Activated T-helper 2 cell treated with anti-CD3 and anti-CD28 coated beads, Interferon-gamma antibody, Interleukin-2, Interleukin-4, amounts not matched to agents 10 μg/mL and 5 μg/mL and 100 μg/mL, durations not matched to agents 14 hours and 24 hours and 36 hours (primary cell): Measurements from ENCODE around the gene PADI2. TPM values are rescaled to one million over a fixed set of nuclear protein-coding genes. Genes with fewer than 3 reads are reported as not detected.

Source experiments
- DNase-seq: peaks from one replicate; pipeline ENCODE4 v3.0.0; 2021; ENCODE audit warnings: low spot score
- H3K27ac Mint-ChIP-seq: one replicate; pipeline ENCODE4 v1.8.0; 2021; ENCODE audit warnings: mixed read lengths
- H3K27me3 Mint-ChIP-seq: one replicate; pipeline ENCODE4 v1.8.0; 2021; ENCODE audit warnings: low read depth, mixed read lengths
- H3K36me3 Mint-ChIP-seq: one replicate; pipeline ENCODE4 v1.8.0; 2021; ENCODE audit warnings: low read depth, mixed read lengths
- H3K4me1 Mint-ChIP-seq: one replicate; pipeline ENCODE4 v1.8.0; 2021; ENCODE audit warnings: low read depth, mixed read lengths
- H3K4me3 Mint-ChIP-seq: one replicate; pipeline ENCODE4 v1.8.0; 2021; ENCODE audit warnings: low read depth, mild to moderate bottlenecking, moderate library complexity, mixed read lengths
- H3K9me3 Mint-ChIP-seq: one replicate; pipeline ENCODE4 v1.8.0; 2021; ENCODE audit warnings: mixed read lengths
- intact Hi-C: fragments of 100-400 bp; cut with micrococcal nuclease; formaldehyde crosslinking; loops from one replicate; pipeline ENCODE4 v1.15.1; 2023
- total RNA-seq: library from RNA; stranded (reverse); gene quantifications from 2 replicates; pipeline ENCODE4 v1.2.3, GENCODE V29; 2022

Gene PADI2
- total RNA-seq, 1 donor from 2014 or later = 0.14 TPM

DNA sequence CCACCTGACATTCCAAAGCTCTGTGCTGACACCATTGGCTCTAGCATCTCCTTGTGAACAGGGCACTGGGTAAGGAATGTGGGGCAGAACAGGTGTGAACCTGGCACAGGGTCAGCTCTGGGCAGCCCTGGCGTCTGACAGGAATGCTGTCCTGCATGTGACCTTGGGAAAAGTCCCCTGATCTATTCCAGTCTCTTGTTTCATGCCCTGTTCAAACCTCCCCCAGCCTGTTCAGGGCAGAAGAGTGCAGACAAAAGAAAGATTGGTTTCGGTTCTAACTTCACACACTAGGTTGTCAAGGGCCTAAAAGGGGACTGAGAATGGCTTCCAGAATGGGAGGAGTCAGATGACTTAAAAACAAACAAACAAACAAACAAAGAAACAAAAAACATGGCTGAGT is 37.8 kb downstream of the PADI2 start:
- H3K4me1 Mint-ChIP-seq = no peaks in the 10 kb centered on the region
- no peak overlapping the region for H3K27ac Mint-ChIP-seq
- no peak overlapping the region for H3K4me3 Mint-ChIP-seq
- no peak for DNase-seq
- H3K36me3 Mint-ChIP-seq = no peaks in the 10 kb centered on the region
- H3K9me3 Mint-ChIP-seq = no peaks in the 10 kb centered on the region
- intact Hi-C loops = no loop called here
- H3K27me3 Mint-ChIP-seq = no peaks in the 10 kb centered on the region

DNA sequence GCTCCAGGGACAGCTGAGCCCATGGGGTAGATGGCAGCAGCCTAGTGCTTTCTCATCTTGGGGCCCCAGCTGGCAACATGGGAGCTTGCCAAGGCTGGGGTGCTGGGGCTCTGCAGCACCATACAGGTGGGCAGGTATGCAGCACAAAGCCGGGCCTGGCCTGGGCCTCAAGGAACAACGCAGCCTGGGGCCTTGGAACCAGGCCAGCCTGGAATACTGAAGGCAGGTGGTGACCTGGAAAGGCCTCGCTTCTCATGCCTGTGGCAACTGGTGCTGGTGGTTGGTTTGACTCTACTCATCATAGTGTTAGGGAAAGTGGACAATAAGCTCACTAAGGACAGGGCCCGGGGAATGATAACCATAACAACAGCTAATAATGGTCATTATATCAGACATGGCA is 38.4 kb downstream of the PADI2 start:
- intact Hi-C loops = no loop called here
- H3K27ac Mint-ChIP-seq = no peak overlapping the region
- no peak for DNase-seq
- no peaks in the 10 kb centered on the region for H3K27me3 Mint-ChIP-seq
- H3K9me3 Mint-ChIP-seq = no peaks in the 10 kb centered on the region
- no peaks in the 10 kb centered on the region for H3K36me3 Mint-ChIP-seq
- H3K4me1 Mint-ChIP-seq = no peaks in the 10 kb centered on the region
- H3K4me3 Mint-ChIP-seq = no peak overlapping the region

DNA sequence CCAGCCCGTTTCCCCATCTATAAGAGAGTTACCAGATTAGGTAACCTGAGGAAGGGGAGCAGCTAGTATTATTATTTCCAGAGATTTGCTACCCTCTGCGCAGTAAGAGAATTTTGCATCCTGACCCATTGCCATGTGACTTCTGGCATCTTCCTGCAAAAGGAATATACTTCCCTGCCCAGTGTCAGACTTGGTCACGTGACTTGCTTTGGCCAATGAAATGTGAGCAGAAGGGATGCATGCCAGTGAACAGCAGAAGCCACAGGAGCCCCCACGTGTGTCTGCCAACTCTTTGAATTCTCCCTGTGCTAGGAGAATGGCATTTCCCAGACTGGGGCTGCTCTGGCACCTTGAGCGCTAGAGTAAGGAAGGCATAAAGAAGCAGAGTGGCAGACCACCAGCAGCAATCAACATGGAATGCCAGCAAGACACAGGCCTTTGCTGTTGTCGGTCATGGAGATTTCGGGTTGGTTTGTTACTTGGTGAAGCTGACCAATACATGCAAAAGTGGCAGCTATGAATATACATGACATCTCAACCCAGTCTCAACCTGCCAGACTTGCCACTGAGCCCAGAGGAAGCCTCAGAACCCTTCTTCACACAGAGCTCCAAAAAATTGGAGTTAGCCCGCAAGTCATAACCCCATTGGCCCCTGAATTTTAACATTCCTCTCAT is 39.0 kb downstream of the PADI2 start:
- H3K4me3 Mint-ChIP-seq = no peak overlapping the region
- no peaks in the 10 kb centered on the region for H3K36me3 Mint-ChIP-seq
- no peaks in the 10 kb centered on the region for H3K9me3 Mint-ChIP-seq
- H3K27ac Mint-ChIP-seq = no peak overlapping the region
- intact Hi-C loops = no loop called here
- H3K4me1 Mint-ChIP-seq = peaks cover 1% of the 10 kb centered on the region
- no peak for DNase-seq
- H3K27me3 Mint-ChIP-seq = no peaks in the 10 kb centered on the region

DNA sequence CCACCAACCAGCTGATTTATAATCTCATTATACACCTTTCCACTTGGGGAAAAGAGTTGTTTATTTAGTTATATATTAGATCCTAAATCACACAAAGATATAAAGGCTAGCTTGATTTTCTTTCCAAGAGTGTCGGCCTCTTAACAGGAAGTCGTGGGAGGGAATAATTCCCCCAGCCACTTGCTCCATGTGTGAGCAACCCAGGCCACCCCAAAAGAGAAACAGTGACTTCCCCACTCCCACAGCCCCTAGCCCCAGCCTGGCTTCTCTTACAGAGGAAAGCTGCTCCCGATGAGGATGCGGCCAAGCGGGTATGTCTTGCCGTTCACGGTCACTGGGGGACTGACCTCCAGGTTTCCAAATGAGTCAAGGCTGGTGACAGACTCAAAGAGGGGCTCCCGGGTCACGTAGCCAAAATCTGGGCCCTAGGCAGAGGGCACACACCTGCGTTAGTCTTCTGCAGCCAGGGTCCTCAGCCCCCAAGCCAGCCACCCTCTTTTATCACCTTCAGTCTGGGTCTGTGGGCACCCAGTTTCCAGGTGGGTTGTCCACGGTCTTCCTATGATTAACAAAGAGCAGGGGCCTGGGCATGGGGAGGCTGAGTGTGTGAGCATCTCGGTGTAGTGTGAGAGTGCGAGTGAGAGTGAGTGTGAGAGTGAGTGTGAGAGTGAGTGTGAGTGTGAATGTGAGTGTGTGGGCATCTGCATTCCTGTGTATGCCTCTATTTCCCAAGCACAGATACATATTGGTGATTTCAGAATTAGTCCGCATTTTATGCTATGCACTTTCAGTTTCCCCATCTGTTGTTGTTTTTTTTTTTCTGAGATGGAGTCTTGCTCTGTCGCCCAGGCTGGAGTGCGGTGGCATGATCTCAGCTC is 40.0 kb downstream of the PADI2 start:
- Mint-ChIP-seq H3K9me3 (no peaks in the 10 kb centered on the region), H3K36me3 (no peaks in the 10 kb centered on the region), H3K4me1 (peaks cover 1% of the 10 kb centered on the region), H3K4me3 (no peak overlapping the region), H3K27me3 (no peaks in the 10 kb centered on the region), H3K27ac (no peak overlapping the region)
- intact Hi-C loops = no loop called here
- DNase-seq = no peak

DNA sequence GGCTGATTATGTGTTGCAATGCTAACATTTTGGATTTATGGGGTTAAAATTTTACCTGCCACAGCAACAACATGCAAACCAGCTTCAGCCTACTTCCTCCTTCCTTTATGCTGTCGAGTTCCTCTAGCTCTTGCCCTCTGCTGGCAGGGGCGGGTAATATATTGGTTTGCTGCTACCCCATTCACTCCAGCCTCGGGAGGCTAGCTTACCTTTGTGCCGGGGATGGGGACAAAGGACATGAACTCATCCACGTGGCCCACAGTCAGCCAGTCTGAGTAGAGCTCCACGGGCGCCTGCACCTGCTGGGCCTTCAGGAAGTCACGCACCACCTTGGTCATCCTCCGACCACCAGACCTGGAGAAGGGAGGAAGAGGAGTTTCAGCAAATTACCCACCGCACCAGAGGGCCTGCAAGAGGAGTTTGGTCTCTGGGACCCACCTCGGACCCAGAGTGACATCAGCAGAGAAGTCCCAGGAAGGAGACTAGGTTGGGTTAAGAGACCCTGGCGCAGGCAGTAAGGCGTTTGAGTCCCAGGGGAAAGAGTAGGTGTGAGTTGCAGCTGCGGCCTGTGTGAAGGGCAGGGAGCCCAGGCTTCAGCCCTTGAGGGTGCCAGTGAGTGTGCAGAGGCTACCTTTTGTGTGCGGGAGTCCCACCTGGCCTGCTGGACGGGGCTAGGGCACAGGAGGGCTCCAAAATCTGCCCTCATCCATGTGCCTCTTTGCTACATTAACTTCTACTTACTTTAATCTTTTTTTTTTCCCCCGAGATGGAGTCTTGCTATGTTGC is 43.6 kb downstream of the PADI2 start:
- Mint-ChIP-seq H3K27ac (no peak overlapping the region), H3K4me3 (no peak overlapping the region), H3K27me3 (no peaks in the 10 kb centered on the region), H3K36me3 (no peaks in the 10 kb centered on the region), H3K9me3 (no peaks in the 10 kb centered on the region), H3K4me1 (peaks cover 1% of the 10 kb centered on the region)
- no peak for DNase-seq
- intact Hi-C loops = no loop called here

DNA sequence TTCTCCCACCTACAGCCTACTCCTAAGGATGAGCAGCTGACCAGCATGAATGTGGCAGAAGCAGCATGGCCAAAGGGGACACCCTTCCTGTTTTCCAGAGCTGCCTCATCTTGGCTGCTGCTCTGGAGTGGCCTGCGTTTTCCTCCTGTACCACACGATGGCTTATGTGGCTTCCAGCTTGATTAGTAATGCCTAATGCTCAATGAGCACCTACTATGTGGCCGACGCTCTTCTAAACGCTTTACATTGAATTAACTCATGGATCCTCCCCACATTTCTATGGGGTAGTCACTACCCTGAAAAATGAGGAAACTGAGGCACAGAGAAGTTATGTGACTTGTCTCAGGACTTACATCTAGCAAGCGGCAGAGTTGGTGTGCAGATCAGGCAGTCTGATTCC is 47.5 kb downstream of the PADI2 start:
- H3K4me3 Mint-ChIP-seq = no peak overlapping the region
- H3K9me3 Mint-ChIP-seq = no peaks in the 10 kb centered on the region
- no peaks in the 10 kb centered on the region for H3K36me3 Mint-ChIP-seq
- intact Hi-C loops = no loop called here
- H3K27me3 Mint-ChIP-seq = no peaks in the 10 kb centered on the region
- no peak overlapping the region for H3K27ac Mint-ChIP-seq
- no peak for DNase-seq
- peaks cover 1% of the 10 kb centered on the region for H3K4me1 Mint-ChIP-seq

DNA sequence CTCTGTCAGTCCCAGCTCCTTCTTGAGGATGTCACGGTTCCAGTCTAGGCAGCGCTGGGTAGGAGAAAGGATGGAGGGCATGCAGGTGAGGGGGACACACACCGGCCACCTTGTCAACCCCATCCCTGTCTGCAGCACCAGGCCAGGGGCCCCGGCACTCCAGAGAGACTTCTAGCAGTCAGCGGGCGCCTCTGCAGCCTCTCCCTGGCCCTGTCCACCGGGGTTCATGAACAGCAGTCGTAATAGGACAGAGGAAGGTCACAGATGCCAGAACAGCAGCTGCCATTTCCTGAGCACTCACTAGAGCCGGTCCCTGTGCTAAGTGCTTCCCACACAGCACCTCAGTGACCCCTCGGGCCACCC is 49.1 kb downstream of the PADI2 start:
- H3K36me3 Mint-ChIP-seq = no peaks in the 10 kb centered on the region
- DNase-seq = no peak
- H3K4me1 Mint-ChIP-seq = no peaks in the 10 kb centered on the region
- H3K27me3 Mint-ChIP-seq = no peaks in the 10 kb centered on the region
- H3K27ac Mint-ChIP-seq = no peak overlapping the region
- intact Hi-C loops = no loop called here
- no peaks in the 10 kb centered on the region for H3K9me3 Mint-ChIP-seq
- H3K4me3 Mint-ChIP-seq = no peak overlapping the region

DNA sequence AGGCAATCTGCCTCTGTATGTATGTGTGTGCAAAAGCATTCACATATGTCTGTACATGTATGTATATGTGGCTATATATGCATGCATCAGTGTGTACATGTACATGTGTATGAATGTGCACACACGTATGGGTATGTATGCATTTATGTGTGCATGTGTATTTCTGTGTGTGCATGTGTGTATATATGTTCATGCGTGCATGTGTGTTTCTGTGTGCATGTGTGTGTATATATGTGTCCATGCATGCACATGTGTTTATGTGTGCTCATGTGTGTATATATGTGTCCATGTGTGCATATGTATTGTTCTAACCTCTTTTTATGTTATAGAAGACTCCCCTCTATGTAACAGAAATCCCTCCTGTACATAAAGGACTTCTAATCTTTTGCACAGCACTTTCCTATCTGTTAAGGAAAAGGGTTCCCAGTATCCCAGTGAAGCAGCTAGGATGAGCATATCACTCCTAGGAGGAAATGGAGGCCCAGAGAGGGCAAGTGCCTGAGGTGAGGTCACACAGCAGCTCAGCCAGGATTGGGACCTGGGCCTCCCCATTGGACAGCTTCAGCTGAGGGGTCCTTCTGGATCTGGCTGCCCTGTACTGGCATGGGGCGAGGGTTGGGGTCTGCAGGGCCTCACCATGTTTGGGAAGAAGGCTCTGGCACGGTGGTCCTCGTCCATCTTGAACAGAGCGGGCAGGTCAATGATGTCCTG is 49.6 kb downstream of the PADI2 start:
- DNase-seq = no peak
- Mint-ChIP-seq H3K4me3 (no peak overlapping the region), H3K9me3 (no peaks in the 10 kb centered on the region), H3K36me3 (no peaks in the 10 kb centered on the region), H3K27ac (no peak overlapping the region), H3K4me1 (no peaks in the 10 kb centered on the region), H3K27me3 (no peaks in the 10 kb centered on the region)
- intact Hi-C loops = no loop called here

DNA sequence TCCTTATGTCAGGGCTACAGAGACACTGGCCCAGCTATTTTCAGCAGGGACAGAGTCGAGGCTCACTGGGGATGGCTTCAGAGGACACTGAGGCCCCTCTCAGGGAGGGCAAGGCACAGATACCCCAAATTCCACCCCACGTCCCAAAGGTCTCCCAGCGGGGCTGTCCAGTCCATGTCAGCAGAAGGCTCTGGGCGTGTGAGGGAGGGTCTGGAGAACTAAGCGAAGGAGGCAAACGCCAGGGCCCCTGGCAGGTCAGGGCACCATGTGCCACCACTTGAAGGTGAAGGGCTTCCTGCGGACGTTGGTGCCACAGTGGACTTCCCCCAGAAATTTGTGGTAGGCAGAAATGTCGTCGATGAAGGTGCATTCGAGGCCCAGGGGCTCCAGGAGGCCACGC is 50.5 kb downstream of the PADI2 start:
- intact Hi-C loops = no loop called here
- H3K4me1 Mint-ChIP-seq = no peaks in the 10 kb centered on the region
- H3K4me3 Mint-ChIP-seq = no peak overlapping the region
- H3K27ac Mint-ChIP-seq = no peak overlapping the region
- no peaks in the 10 kb centered on the region for H3K27me3 Mint-ChIP-seq
- H3K36me3 Mint-ChIP-seq = no peaks in the 10 kb centered on the region
- H3K9me3 Mint-ChIP-seq = no peaks in the 10 kb centered on the region
- no peak for DNase-seq

DNA sequence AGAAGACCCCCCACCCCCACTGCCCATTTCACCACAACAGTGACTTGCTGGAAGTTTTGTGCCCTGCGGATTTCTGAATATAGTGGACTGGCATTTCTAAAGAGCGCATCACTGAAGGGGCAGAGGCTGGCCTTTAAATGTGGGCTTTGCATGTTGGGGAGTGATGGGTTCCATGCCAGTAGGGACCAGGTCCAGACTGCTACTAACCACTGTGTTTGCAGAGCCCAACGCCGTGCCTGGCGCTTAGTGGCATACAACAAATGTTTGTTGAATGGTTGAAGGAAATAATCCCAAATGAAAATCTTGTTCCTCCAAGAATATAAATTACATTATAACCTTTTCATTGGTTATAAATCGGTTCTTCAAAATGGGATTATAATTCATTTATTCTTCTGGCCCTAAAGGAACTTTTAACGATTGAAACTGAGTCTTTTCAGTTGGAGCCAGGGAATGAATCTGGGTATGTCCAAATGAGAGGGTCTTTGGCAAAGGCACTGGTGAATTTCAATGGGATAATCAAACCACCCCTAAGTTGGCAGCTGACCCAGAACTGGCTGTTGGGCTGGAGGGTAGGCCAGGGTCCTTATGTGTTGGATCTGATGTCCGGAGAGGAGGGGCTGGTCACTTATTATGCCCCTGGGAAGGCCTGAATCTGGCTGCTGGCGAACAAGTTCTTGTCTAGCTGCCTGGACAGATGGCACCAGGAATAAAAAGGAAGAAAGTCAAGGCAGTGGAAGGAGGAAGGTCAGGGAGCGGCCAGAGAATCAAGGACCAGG is 51.6 kb downstream of the PADI2 start:
- Mint-ChIP-seq H3K4me1 (peaks cover 4% of the 10 kb centered on the region), H3K27me3 (no peaks in the 10 kb centered on the region), H3K36me3 (no peaks in the 10 kb centered on the region), H3K4me3 (no peak overlapping the region), H3K9me3 (no peaks in the 10 kb centered on the region), H3K27ac (no peak overlapping the region)
- DNase-seq = no peak
- intact Hi-C loops = no loop called here

DNA sequence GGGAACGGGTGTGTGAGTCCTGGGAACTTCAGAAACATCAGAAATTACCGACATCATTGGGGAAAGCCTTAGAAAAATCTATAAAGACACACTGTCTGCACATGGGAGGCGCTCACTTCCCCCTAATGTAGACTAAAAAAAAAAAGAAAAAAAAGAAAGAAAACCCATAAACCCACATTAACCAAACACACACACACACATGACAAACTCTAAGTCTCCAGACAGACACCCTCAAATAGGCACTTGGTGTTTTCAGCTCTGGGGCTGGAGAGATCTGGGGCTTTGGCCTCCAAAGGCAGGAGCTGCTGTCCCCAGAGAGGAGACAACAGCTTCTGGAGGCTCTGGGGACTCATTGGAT is 52.2 kb downstream of the PADI2 start:
- no peak for DNase-seq
- Mint-ChIP-seq H3K4me1 (peaks cover 6% of the 10 kb centered on the region), H3K27me3 (no peaks in the 10 kb centered on the region), H3K36me3 (no peaks in the 10 kb centered on the region), H3K27ac (no peak overlapping the region), H3K4me3 (no peak overlapping the region), H3K9me3 (no peaks in the 10 kb centered on the region)
- intact Hi-C loops = no loop called here

DNA sequence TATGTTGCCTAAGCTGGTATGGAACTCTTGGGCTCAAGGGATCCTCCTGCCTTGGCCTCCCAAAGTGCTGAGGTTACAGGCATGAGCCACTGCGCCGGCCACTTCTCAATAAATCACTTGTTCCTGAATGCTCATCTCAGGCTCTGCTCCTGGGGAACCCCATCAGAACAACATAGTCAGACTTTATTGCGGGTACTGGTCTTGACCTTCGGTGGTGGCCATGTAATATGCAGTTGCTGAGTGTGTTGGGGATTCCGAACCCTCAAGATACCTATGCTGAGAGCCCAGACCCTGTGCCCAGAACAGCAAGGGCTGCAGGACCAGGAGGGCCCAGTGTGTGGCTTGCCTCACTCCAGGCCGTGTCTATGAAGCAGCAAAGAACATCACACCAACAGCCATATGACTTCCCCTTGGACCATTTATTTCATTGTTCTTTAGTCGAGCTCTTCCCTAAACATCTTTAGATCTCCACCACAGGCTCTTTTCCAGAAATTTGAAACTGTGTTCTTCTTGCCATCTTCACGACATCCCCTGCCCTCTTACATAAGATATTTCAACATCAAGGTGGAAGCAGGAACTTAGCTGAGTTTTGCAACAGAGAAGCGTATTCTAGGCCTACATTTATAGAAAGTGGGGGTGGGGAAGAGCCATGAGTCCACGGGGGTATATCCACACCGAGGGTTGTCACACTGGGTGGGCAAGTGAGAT is 52.7 kb downstream of the PADI2 start:
- H3K9me3 Mint-ChIP-seq = no peaks in the 10 kb centered on the region
- H3K4me3 Mint-ChIP-seq = no peak overlapping the region
- H3K27me3 Mint-ChIP-seq = no peaks in the 10 kb centered on the region
- peaks cover 6% of the 10 kb centered on the region for H3K4me1 Mint-ChIP-seq
- no peaks in the 10 kb centered on the region for H3K36me3 Mint-ChIP-seq
- intact Hi-C loops = no loop called here
- no peak for DNase-seq
- no peak overlapping the region for H3K27ac Mint-ChIP-seq
